Nephron (organoid): Measurements from ENCODE around the gene CLIC4.

Source experiments
- H3K27ac Mint-ChIP-seq, 3 experiments: 2 replicates each; pipeline ENCODE4 v1.8.0; 2020; ENCODE audit warnings: mixed read lengths in 3 of 3, mild to moderate bottlenecking in 2 of 3, moderate library complexity in 1 of 3
- H3K27me3 Mint-ChIP-seq: 2 replicates; pipeline ENCODE4 v1.8.0; 2021; ENCODE audit warnings: low read depth, mild to moderate bottlenecking, moderate library complexity, mixed read lengths
- H3K36me3 Mint-ChIP-seq: 2 replicates; pipeline ENCODE4 v1.8.0; 2020; ENCODE audit warnings: low read depth, mixed read lengths
- H3K4me1 Mint-ChIP-seq: 2 replicates; pipeline ENCODE4 v1.8.0; 2020; ENCODE audit warnings: mixed read lengths
- H3K4me3 Mint-ChIP-seq, 3 experiments: 2 replicates each; pipeline ENCODE4 v1.8.0; 2020; ENCODE audit warnings: mild to moderate bottlenecking in 3 of 3, mixed read lengths in 3 of 3, moderate library complexity in 2 of 3
- H3K9me3 Mint-ChIP-seq: 2 replicates; pipeline ENCODE4 v1.8.0; 2020; ENCODE audit warnings: mixed read lengths
- CTCF ChIP-seq, 3 experiments: fragments of 200-600 bp; sonication (generic); IDR thresholded peaks; one replicate each; pipeline ENCODE4 v1.5.0; 2021; ENCODE audit warnings: antibody characterized with exemption in 3 of 3; ENCODE audit not compliant: unreplicated experiment in 3 of 3

CLIC4 gene

GRCh38 chr1:24761582-24761981 is 16.3 kb downstream of the CLIC4 start:
- Mint-ChIP-seq H3K9me3 (no peaks in the 10 kb centered on the region), H3K4me1 (peaks cover 12% of the 10 kb centered on the region), H3K27ac (no peak overlapping the region), H3K36me3 (peaks cover 5% of the 10 kb centered on the region), H3K4me3 (no peak overlapping the region), H3K27me3 (no peaks in the 10 kb centered on the region)
- no peak for TF ChIP-seq CTCF (IDR thresholded peaks at IDR 0.05; ENCODE audit: unreplicated experiment in 3 of 3)

- H3K36me3 Mint-ChIP-seq: peaks cover 5% of the 10 kb centered on the region
- no peak overlapping the region for H3K4me3 Mint-ChIP-seq
- H3K27me3 Mint-ChIP-seq: no peaks in the 10 kb centered on the region
- H3K4me1 Mint-ChIP-seq: peaks cover 12% of the 10 kb centered on the region
- no peak overlapping the region for H3K27ac Mint-ChIP-seq
- no peak for TF ChIP-seq CTCF (IDR thresholded peaks at IDR 0.05; ENCODE audit: unreplicated experiment in 3 of 3)
- no peaks in the 10 kb centered on the region for H3K9me3 Mint-ChIP-seq
Measured at GRCh38 chr1:24762133-24762676, 17.0 kb downstream of the CLIC4 start.

- H3K4me3 Mint-ChIP-seq: no peak overlapping the region
- TF ChIP-seq CTCF (IDR thresholded peaks at IDR 0.05; ENCODE audit: unreplicated experiment in 3 of 3): no peak
- H3K27me3 Mint-ChIP-seq: no peaks in the 10 kb centered on the region
- no peak overlapping the region for H3K27ac Mint-ChIP-seq
- no peaks in the 10 kb centered on the region for H3K9me3 Mint-ChIP-seq
- H3K36me3 Mint-ChIP-seq: peaks cover 5% of the 10 kb centered on the region
- peaks cover 12% of the 10 kb centered on the region for H3K4me1 Mint-ChIP-seq
Measured at GRCh38 chr1:24763671-24764070, 18.4 kb downstream of the CLIC4 start.

- Mint-ChIP-seq H3K9me3 (no peaks in the 10 kb centered on the region), H3K27ac (peak overlapping the region; percentile 41 to 74 (median 67)), H3K4me3 (no peak overlapping the region), H3K27me3 (no peaks in the 10 kb centered on the region), H3K4me1 (peaks cover 16% of the 10 kb centered on the region), H3K36me3 (peaks cover 5% of the 10 kb centered on the region)
- TF ChIP-seq CTCF (IDR thresholded peaks at IDR 0.05; ENCODE audit: unreplicated experiment in 3 of 3): no peak
Measured at GRCh38 chr1:24764439-24764838, 19.2 kb downstream of the CLIC4 start.

GRCh38 chr1:24764848-24765247 is 19.6 kb downstream of the CLIC4 start:
- Mint-ChIP-seq H3K27me3 (no peaks in the 10 kb centered on the region), H3K4me1 (peaks cover 16% of the 10 kb centered on the region), H3K36me3 (peaks cover 5% of the 10 kb centered on the region), H3K27ac (peak overlapping the region; percentile 41 to 74 (median 67)), H3K9me3 (no peaks in the 10 kb centered on the region), H3K4me3 (no peak overlapping the region)
- no peak for TF ChIP-seq CTCF (IDR thresholded peaks at IDR 0.05; ENCODE audit: unreplicated experiment in 3 of 3)

GRCh38 chr1:24765308-24765988 is 20.2 kb downstream of the CLIC4 start:
- H3K36me3 Mint-ChIP-seq: peaks cover 5% of the 10 kb centered on the region
- H3K9me3 Mint-ChIP-seq: no peaks in the 10 kb centered on the region
- H3K27ac Mint-ChIP-seq: peak overlapping the region; percentile 41 to 74 (median 67)
- H3K4me1 Mint-ChIP-seq: peaks cover 18% of the 10 kb centered on the region
- no peak overlapping the region for H3K4me3 Mint-ChIP-seq
- no peak for TF ChIP-seq CTCF (IDR thresholded peaks at IDR 0.05; ENCODE audit: unreplicated experiment in 3 of 3)
- H3K27me3 Mint-ChIP-seq: no peaks in the 10 kb centered on the region
